ENCODE measurements around the gene FRMPD4. TPM values are rescaled to one million over a fixed set of nuclear protein-coding genes. Genes with fewer than 3 reads are reported as not detected.

FRMPD4 gene
- total RNA-seq, 4 donors from 2014 or later = under 0.01 to 0.39 (median 0.30) TPM; not detected in 1

- Histone ChIP-seq H3K9me3 (no peaks in the 10 kb centered on the region), H3K4me3 (no peak overlapping the region), H3K27me3 (no peaks in the 10 kb centered on the region), H3K27ac (no peak overlapping the region), H3K4me1 (no peaks in the 10 kb centered on the region), H3K36me3 (no peaks in the 10 kb centered on the region)
- DNase-seq (ENCODE audit: low spot score in 2 of 2) = no peak
- TF ChIP-seq EP300 (IDR thresholded peaks at IDR 0.05) = no peak
- TF ChIP-seq POLR2A (IDR thresholded peaks at IDR 0.05) = no peak
- TF ChIP-seq CTCF (IDR thresholded peaks at IDR 0.05) = no peak
- 97 to 100% methylated on average over 1 to 4 of the region's 5 CpGs for WGBS, 2 donors
These were observed 476.0 kb downstream of the FRMPD4 start for GRCh38 chrX:12614266-12614665.

GRCh38 chrX:12615061-12615460 is 476.8 kb downstream of the FRMPD4 start:
- H3K27ac ChIP-seq = no peak overlapping the region
- no peak for DNase-seq (ENCODE audit: low spot score in 2 of 2)
- H3K4me1 ChIP-seq = no peaks in the 10 kb centered on the region
- H3K36me3 ChIP-seq = no peaks in the 10 kb centered on the region
- no peaks in the 10 kb centered on the region for H3K27me3 ChIP-seq
- TF ChIP-seq CTCF (IDR thresholded peaks at IDR 0.05) (no peak), POLR2A (IDR thresholded peaks at IDR 0.05) (no peak), EP300 (IDR thresholded peaks at IDR 0.05) (no peak)
- H3K4me3 ChIP-seq = no peak overlapping the region
- no peaks in the 10 kb centered on the region for H3K9me3 ChIP-seq

GRCh38 chrX:12617241-12617640 is 479.0 kb downstream of the FRMPD4 start:
- no peaks in the 10 kb centered on the region for H3K36me3 ChIP-seq
- H3K27ac ChIP-seq = no peak overlapping the region
- no peak for DNase-seq (ENCODE audit: low spot score in 2 of 2)
- H3K27me3 ChIP-seq = no peaks in the 10 kb centered on the region
- peaks cover 0 to 6% (median 0%) of the 10 kb centered on the region in 4 donors for H3K9me3 ChIP-seq
- H3K4me1 ChIP-seq = no peaks in the 10 kb centered on the region
- H3K4me3 ChIP-seq = no peak overlapping the region
- no peak for TF ChIP-seq EP300 (IDR thresholded peaks at IDR 0.05)
- TF ChIP-seq POLR2A (IDR thresholded peaks at IDR 0.05) = no peak
- TF ChIP-seq CTCF (IDR thresholded peaks at IDR 0.05) = no peak

- WGBS, 2 donors = 80 to 94% methylated on average over 1 of the region's 1 CpG
- no peak for DNase-seq (ENCODE audit: low spot score in 2 of 2)
These were observed 509.0 kb downstream of the FRMPD4 start for GRCh38 chrX:12647230-12647629.

GRCh38 chrX:12648995-12649394 is 510.7 kb downstream of the FRMPD4 start:
- H3K27me3 ChIP-seq = no peaks in the 10 kb centered on the region
- WGBS, 2 donors = 74 to 87% methylated on average over 5 of the region's 5 CpGs
- no peak for DNase-seq (ENCODE audit: low spot score in 2 of 2)
- TF ChIP-seq POLR2A (IDR thresholded peaks at IDR 0.05) (no peak), CTCF (IDR thresholded peaks at IDR 0.05) (no peak), EP300 (IDR thresholded peaks at IDR 0.05) (no peak)
- H3K27ac ChIP-seq = no peak overlapping the region
- H3K4me1 ChIP-seq = no peaks in the 10 kb centered on the region
- no peaks in the 10 kb centered on the region for H3K36me3 ChIP-seq
- no peaks in the 10 kb centered on the region for H3K9me3 ChIP-seq
- no peak overlapping the region for H3K4me3 ChIP-seq

More at GRCh38 chrX:12647230-12647629, 509.0 kb downstream of the FRMPD4 start:
- Histone ChIP-seq H3K27ac (no peak overlapping the region), H3K4me3 (no peak overlapping the region), H3K9me3 (no peaks in the 10 kb centered on the region), H3K27me3 (no peaks in the 10 kb centered on the region), H3K4me1 (no peaks in the 10 kb centered on the region), H3K36me3 (no peaks in the 10 kb centered on the region)
- no peak for TF ChIP-seq EP300 (IDR thresholded peaks at IDR 0.05)
- no peak for TF ChIP-seq POLR2A (IDR thresholded peaks at IDR 0.05)
- no peak for TF ChIP-seq CTCF (IDR thresholded peaks at IDR 0.05)

All from tibial nerve (tissue), 4 donors.